DOHH2 (cell line): ENCODE measurements around the gene CTNNBL1.

ENCODE experiments used
- H3F3A ChIP-seq: fragments of 200-600 bp; sonication (generic), shearing (Covaris generic); 2 replicates; pipeline ENCODE4 v1.6.0; 2016; ENCODE audit warnings: antibody characterized with exemption, mild to moderate bottlenecking; ENCODE audit not compliant: control insufficient read depth, insufficient read depth
- H3K27ac ChIP-seq: fragments of 200-600 bp; sonication (generic); 2 replicates; pipeline ENCODE4 v1.5.1; 2014; ENCODE audit warnings: low read depth, mild to moderate bottlenecking, low read length, moderate library complexity
- H3K27me3 ChIP-seq: fragments of 200-600 bp; sonication (generic); 2 replicates; pipeline ENCODE4 v1.6.1; 2014; ENCODE audit warnings: mild to moderate bottlenecking, low read length, mixed read lengths; ENCODE audit not compliant: control insufficient read depth
- H3K36me3 ChIP-seq: fragments of 200-600 bp; sonication (generic); 2 replicates; pipeline ENCODE4 v1.6.1; 2014; ENCODE audit warnings: mild to moderate bottlenecking, low read length, moderate library complexity, mixed read lengths; ENCODE audit not compliant: control insufficient read depth
- H3K4me1 ChIP-seq: fragments of 200-600 bp; sonication (generic); 2 replicates; pipeline ENCODE4 v1.6.1; 2014; ENCODE audit warnings: mild to moderate bottlenecking, low read length, mixed read lengths; ENCODE audit not compliant: control insufficient read depth
- H3K4me2 ChIP-seq: fragments of 200-600 bp; sonication (generic); 2 replicates; pipeline ENCODE4 v1.6.0; 2014; ENCODE audit warnings: mild to moderate bottlenecking, low read length, moderate library complexity
- H3K4me3 ChIP-seq: fragments of 200-600 bp; sonication (generic); 2 replicates; pipeline ENCODE4 v1.5.1; 2014; ENCODE audit warnings: mild to moderate bottlenecking, low read length, mixed read lengths
- H3K79me2 ChIP-seq: fragments of 200-600 bp; sonication (generic); 2 replicates; pipeline ENCODE4 v1.6.1; 2014; ENCODE audit warnings: mild to moderate bottlenecking, low read length, mixed read lengths; ENCODE audit not compliant: control insufficient read depth
- H3K9me2 ChIP-seq: fragments of 200-600 bp; sonication (generic); replicated peaks from 2 replicates; pipeline ENCODE4 v1.6.1; 2014; ENCODE audit warnings: mild to moderate bottlenecking, low read length, mixed read lengths; ENCODE audit not compliant: control insufficient read depth
- H3K9me3 ChIP-seq: fragments of 200-600 bp; sonication (generic); 2 replicates; pipeline ENCODE4 v1.6.1; 2014; ENCODE audit warnings: antibody characterized with exemption, low read length, mixed read lengths; ENCODE audit not compliant: control insufficient read depth, insufficient read depth
- H4K20me1 ChIP-seq: fragments of 200-600 bp; sonication (generic); 2 replicates; pipeline ENCODE4 v1.6.0; 2014; ENCODE audit warnings: low read depth, mild to moderate bottlenecking, antibody characterized with exemption, low read length, moderate library complexity; ENCODE audit not compliant: control insufficient read depth, insufficient read depth
- CTCF ChIP-seq: fragments of 200-600 bp; sonication (generic); IDR thresholded peaks from one replicate; pipeline ENCODE4 v1.5.1; 2014; ENCODE audit warnings: antibody characterized with exemption, mild to moderate bottlenecking, low read depth, low read length; ENCODE audit not compliant: poor library complexity, severe bottlenecking
- EZH2phosphoT487 ChIP-seq: fragments of 200-600 bp; sonication (generic); IDR thresholded peaks from 2 replicates; pipeline ENCODE4 v1.6.1; 2017; ENCODE audit warnings: borderline replicate concordance, mild to moderate bottlenecking, antibody characterized with exemption, low read length, moderate library complexity, mixed read lengths

CTNNBL1 gene

GRCh38 chr20:37896932-37897548, 203.2 kb downstream of the CTNNBL1 start:
- TF ChIP-seq EZH2phosphoT487 (no peak), CTCF (peak; percentile 20)
- Histone ChIP-seq H3K4me3 (no peak overlapping the region), H3K9me2 (no peaks in the 10 kb centered on the region)

DNA sequence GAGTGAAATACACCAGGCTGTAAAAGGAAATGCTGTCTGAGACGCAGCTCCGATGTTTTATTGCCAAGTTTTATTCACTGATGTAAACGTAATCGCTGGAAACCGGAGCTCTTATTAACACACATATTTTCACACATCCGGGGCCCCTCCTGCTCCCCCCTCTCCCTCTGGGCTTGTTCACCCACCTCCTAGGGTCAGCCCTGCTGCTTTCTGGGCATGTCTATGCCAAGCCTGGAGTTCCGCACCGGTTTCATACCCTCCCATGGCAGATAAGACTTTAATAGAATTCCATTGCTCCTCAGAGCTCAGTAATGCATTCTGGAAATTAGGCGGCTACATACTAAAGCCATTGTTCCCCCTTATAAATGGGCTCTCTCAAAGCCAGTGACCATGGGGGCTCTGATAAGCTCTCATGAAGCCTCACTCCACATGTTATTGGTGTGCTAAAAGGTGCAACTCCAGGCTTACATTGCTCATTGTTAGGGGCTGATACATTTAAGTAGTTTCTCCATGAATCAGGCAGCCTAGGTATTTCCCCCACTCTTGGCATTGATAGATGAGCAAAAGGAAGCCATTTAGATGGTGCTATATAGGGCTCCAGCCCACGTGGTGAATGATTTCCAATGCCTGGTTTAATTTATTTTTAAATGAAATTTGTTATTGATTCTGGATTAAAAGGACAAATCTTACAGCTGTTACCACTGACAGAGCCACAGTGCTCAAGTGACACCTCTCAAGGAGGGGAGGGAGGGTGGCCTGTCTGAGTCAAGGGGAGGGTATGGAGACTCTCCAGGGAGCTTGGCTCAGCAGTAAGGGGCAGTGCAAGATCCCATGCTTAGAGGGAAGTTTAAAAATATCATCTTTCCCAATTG, 204.6 kb downstream of the CTNNBL1 start:
- Histone ChIP-seq H3K4me1 (no peaks in the 10 kb centered on the region), H3K79me2 (no peaks in the 10 kb centered on the region), H3K27ac (no peak overlapping the region), H4K20me1 (no peaks in the 10 kb centered on the region; the same call in 1 of the 2 replicates), H3K9me2 (no peaks in the 10 kb centered on the region), H3K27me3 (no peaks in the 10 kb centered on the region), H3K9me3 (no peaks in the 10 kb centered on the region), H3F3A (no peaks in the 10 kb centered on the region), H3K4me2 (no peak overlapping the region), H3K36me3 (no peaks in the 10 kb centered on the region), H3K4me3 (no peak overlapping the region)
- no peak for TF ChIP-seq EZH2phosphoT487
- no peak for TF ChIP-seq CTCF

More at GRCh38 chr20:37896932-37897548, 203.2 kb downstream of the CTNNBL1 start:
- no peaks in the 10 kb centered on the region for H3K9me3 ChIP-seq
- no peaks in the 10 kb centered on the region; the same call in 1 of the 2 replicates for H4K20me1 ChIP-seq
- no peaks in the 10 kb centered on the region for H3K27me3 ChIP-seq
- no peaks in the 10 kb centered on the region for H3K4me1 ChIP-seq
- no peak overlapping the region for H3K4me2 ChIP-seq
- no peak overlapping the region for H3K27ac ChIP-seq
- H3K36me3 ChIP-seq = no peaks in the 10 kb centered on the region
- H3K79me2 ChIP-seq = no peaks in the 10 kb centered on the region
- H3F3A ChIP-seq = no peaks in the 10 kb centered on the region

DNA sequence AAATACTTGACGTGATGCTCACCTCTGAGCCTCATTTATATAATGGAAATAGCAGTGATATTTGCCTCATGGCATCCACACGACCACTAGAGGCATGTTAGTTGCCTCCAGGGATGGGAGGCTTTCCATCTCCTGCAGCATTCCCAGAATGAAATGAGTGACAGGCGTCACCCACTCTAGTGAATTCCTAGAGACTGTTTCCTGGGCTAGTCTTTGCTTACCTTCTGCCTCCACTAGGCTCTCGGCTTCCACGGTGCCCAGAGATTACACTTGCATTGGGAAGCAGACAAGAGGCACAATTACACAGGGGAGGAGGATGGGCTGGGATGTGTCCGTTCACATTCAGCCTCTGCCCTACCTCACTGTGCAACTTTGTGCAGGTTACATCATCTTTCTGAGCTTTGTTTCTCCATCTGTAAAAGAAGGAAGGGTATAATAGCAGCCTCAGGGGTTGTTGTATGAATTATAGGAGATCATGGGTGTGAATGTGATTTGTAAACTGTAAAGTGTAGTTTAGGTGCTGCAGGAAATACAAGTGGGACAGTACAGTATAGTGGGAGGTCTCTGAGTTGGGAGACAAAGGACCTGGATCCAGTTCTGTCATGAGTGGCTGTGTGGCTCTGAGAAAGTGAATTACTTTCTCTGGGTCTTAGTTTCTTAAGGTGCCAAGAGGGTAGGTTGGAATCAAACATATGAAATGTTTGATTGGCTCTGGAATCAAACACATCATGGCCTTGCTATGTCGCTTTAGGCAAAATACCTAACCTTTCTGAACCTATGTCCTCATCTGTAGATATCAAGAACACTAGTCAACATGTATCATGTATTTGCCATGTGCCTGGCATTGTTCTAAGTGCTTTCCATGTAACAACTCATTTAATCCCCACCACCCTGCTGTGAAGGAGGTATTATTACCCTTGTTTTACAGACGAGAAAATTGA, 205.5 kb downstream of the CTNNBL1 start:
- Histone ChIP-seq H3K36me3 (no peaks in the 10 kb centered on the region), H4K20me1 (no peaks in the 10 kb centered on the region; the same call in 1 of the 2 replicates), H3K79me2 (no peaks in the 10 kb centered on the region), H3K9me3 (no peaks in the 10 kb centered on the region), H3K4me1 (no peaks in the 10 kb centered on the region), H3K4me2 (no peak overlapping the region), H3K4me3 (no peak overlapping the region), H3K27ac (no peak overlapping the region), H3K9me2 (no peaks in the 10 kb centered on the region), H3K27me3 (no peaks in the 10 kb centered on the region), H3F3A (no peaks in the 10 kb centered on the region)
- TF ChIP-seq EZH2phosphoT487 (no peak), CTCF (no peak)
